Neuronal stem cell (in vitro differentiated cells): ENCODE measurements around the gene STK39.

ENCODE experiments used
- DNase-seq: peaks from one replicate; pipeline ENCODE4 v3.0.0-alpha.2; 2013; ENCODE audit warnings: low spot score
- H2AFZ ChIP-seq: one replicate; pipeline ENCODE4 v1.6.1; 2013; ENCODE audit warnings: mild to moderate bottlenecking, low read length, inconsistent platforms
- H2AK5ac ChIP-seq: 2 replicates; pipeline ENCODE4 v1.6.1; 2013; ENCODE audit warnings: low read depth, mild to moderate bottlenecking, inconsistent platforms, low read length, moderate library complexity, mixed read lengths
- H2BK120ac ChIP-seq: 2 replicates; pipeline ENCODE4 v1.6.1; 2013; ENCODE audit warnings: low read depth, mild to moderate bottlenecking, inconsistent platforms, low read length, moderate library complexity, mixed read lengths
- H2BK12ac ChIP-seq: one replicate; pipeline ENCODE4 v1.6.1; 2013; ENCODE audit warnings: low read length, inconsistent platforms
- H2BK15ac ChIP-seq: 2 replicates; pipeline ENCODE4 v1.6.1; 2013; ENCODE audit warnings: mild to moderate bottlenecking, low read length, inconsistent platforms, mixed read lengths
- H2BK5ac ChIP-seq: one replicate; pipeline ENCODE4 v1.6.1; 2013; ENCODE audit warnings: inconsistent platforms, mild to moderate bottlenecking, low read length, moderate library complexity
- H3K14ac ChIP-seq: one replicate; pipeline ENCODE4 v1.6.1; 2013; ENCODE audit warnings: low read length, inconsistent platforms
- H3K18ac ChIP-seq: 2 replicates; pipeline ENCODE4 v1.6.1; 2013; ENCODE audit warnings: low read length, inconsistent platforms
- H3K23ac ChIP-seq: 2 replicates; pipeline ENCODE4 v1.6.1; 2013; ENCODE audit warnings: low read depth, mild to moderate bottlenecking, mixed read lengths, low read length, inconsistent platforms; ENCODE audit not compliant: poor library complexity
- H3K27ac ChIP-seq: replicated peaks from 3 replicates; pipeline ENCODE4 v1.5.1; 2013; ENCODE audit warnings: low read length, inconsistent platforms
- H3K27me3 ChIP-seq, 3 experiments: 2 replicates each; pipeline ENCODE4 v1.6.1; 2013; ENCODE audit warnings: low read length in 3 of 3, mild to moderate bottlenecking in 2 of 3, inconsistent platforms in 1 of 3, low read depth in 1 of 3, mixed read lengths in 1 of 3, moderate library complexity in 1 of 3; ENCODE audit not compliant: control insufficient read depth in 3 of 3, insufficient read depth in 3 of 3
- H3K36me3 ChIP-seq, 2 donors: replicated peaks in 1 of 2; 2 replicates each; pipeline ENCODE4 v1.6.1; 2013; ENCODE audit warnings: low read length in 2 of 2; ENCODE audit not compliant: control insufficient read depth in 2 of 2, insufficient read depth in 2 of 2
- H3K4ac ChIP-seq: 2 replicates; pipeline ENCODE4 v1.6.1; 2013; ENCODE audit warnings: inconsistent platforms, mild to moderate bottlenecking, low read length, moderate library complexity
- H3K4me1 ChIP-seq, 2 donors: 1 replicate in 1 of 2; 2 replicates in 1 of 2; pipeline ENCODE4 v1.6.1; 2013; ENCODE audit warnings: low read length in 2 of 2, low read depth in 1 of 2; ENCODE audit not compliant: control insufficient read depth in 2 of 2, insufficient read depth in 1 of 2
- H3K4me2 ChIP-seq: one replicate; pipeline ENCODE4 v1.6.1; 2013; ENCODE audit warnings: mild to moderate bottlenecking, low read length, inconsistent platforms; ENCODE audit not compliant: insufficient read depth, poor library complexity, severe bottlenecking
- H3K4me3 ChIP-seq, 2 donors: 2 replicates each; pipeline ENCODE4 v1.5.1; 2013; ENCODE audit warnings: low read length in 2 of 2, mild to moderate bottlenecking in 2 of 2, inconsistent platforms in 1 of 2, moderate library complexity in 1 of 2
- H3K79me1 ChIP-seq: one replicate; pipeline ENCODE4 v1.6.1; 2013; ENCODE audit warnings: low read depth, mild to moderate bottlenecking, inconsistent platforms, low read length, moderate library complexity
- H3K9ac ChIP-seq: one replicate; pipeline ENCODE4 v1.6.1; 2013; ENCODE audit warnings: mild to moderate bottlenecking, low read depth, low read length, inconsistent platforms; ENCODE audit not compliant: poor library complexity
- H3K9me3 ChIP-seq, 2 donors: replicated peaks in 1 of 2; 2 replicates each; pipeline versions ENCODE3 to v1.6.1; 2013; ENCODE audit warnings: low read length in 2 of 2, mild to moderate bottlenecking in 2 of 2, inconsistent platforms in 1 of 2, low read depth in 1 of 2, mixed read lengths in 1 of 2, moderate library complexity in 1 of 2; ENCODE audit not compliant: control insufficient read depth in 2 of 2, insufficient read depth in 1 of 2
- H4K8ac ChIP-seq: one replicate; pipeline ENCODE4 v1.6.1; 2013; ENCODE audit warnings: low read depth, mild to moderate bottlenecking, inconsistent platforms, low read length, moderate library complexity
- H4K91ac ChIP-seq: one replicate; pipeline ENCODE4 v1.6.1; 2013; ENCODE audit warnings: low read length, low read depth, mild to moderate bottlenecking, inconsistent platforms; ENCODE audit not compliant: poor library complexity
- WGBS, 2 donors: extraction: QIAGEN DNeasy Blood & Tissue Kit; methylation state at CpG; one replicate each; pipeline ENCODE4 v1.1.7; 2013; ENCODE audit warnings: missing lambda C conversion rate in 2 of 2, mixed read lengths in 1 of 2; ENCODE audit not compliant: insufficient read length in 2 of 2, insufficient replicate concordance in 1 of 2; ENCODE audit errors: extremely low coverage in 2 of 2; 5-methylcytosine and 5-hydroxymethylcytosine counted together

STK39 gene

GRCh38 chr2:168091986-168092385 lies 155.4 kb downstream of the STK39 start:
- Histone ChIP-seq H2BK15ac (no peak overlapping the region), H3K4me1 (peaks cover 0 to 7% of the 10 kb centered on the region in 2 donors), H2BK120ac (no peak overlapping the region), H4K91ac (no peak overlapping the region), H4K8ac (no peak overlapping the region), H2BK5ac (no peak overlapping the region), H3K9me3 (peaks cover 0 to 1% of the 10 kb centered on the region in 2 donors), H2AFZ (no peak overlapping the region), H2BK12ac (no peak overlapping the region), H3K4me2 (no peak overlapping the region), H3K79me1 (no peaks in the 10 kb centered on the region), H3K9ac (no peak overlapping the region), H3K4ac (no peak overlapping the region), H3K4me3 (no peak overlapping the region), H3K18ac (no peak overlapping the region), H3K14ac (no peak overlapping the region), H3K36me3 (peaks cover 2 to 13% of the 10 kb centered on the region in 2 donors), H3K27me3 (peaks cover 0 to 2% (median 0%) of the 10 kb centered on the region in 3 experiments), H3K23ac (no peak overlapping the region), H3K27ac (no peak overlapping the region), H2AK5ac (no peak overlapping the region)
- no peak for DNase-seq
- no CpG with 5 or more reads among the region's 2 CpGs for WGBS, 2 donors

DNA sequence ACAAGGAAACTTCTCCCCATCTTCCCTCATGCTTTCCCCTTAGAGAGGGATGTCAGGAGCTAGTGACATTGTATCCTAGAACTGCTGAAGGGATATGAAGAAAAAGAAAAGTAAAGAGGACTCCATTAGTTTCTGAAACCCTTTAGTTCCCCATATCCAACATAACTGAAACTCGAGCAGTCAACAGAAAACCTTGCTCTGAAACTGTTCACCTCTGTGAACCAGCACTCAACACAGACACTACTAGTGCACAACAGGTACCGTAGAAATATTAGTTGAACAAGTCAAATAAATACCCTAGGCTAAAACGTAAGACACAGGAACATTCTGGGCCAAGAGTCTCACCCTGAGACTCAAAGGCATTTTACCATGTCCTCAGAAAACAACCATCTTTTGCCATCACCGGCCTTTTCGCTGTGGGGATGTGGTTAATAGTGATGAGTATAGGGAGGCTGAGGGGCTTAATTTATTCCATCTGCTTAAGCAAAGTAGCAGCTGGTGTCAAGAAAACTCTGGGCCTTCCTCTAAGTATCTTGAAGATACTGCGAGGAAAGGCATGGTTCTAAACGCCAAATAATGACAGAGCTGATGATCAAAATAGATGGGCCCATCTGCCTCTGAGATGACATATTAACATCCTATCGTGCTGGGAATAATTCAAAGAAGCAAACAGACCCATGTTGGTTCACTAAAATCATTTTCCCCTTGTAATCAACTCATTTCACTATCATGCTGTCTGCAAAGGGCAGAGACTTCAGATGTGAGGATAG lies 156.8 kb downstream of the STK39 start:
- H3K4me2 ChIP-seq: no peak overlapping the region
- H2BK12ac ChIP-seq: no peak overlapping the region
- no peak overlapping the region for H3K23ac ChIP-seq
- H2BK15ac ChIP-seq: no peak overlapping the region
- H2AFZ ChIP-seq: no peak overlapping the region
- H3K4me1 ChIP-seq: peaks cover 0 to 9% of the 10 kb centered on the region in 2 donors
- H3K14ac ChIP-seq: no peak overlapping the region
- H3K4me3 ChIP-seq: no peak overlapping the region
- H2BK120ac ChIP-seq: no peak overlapping the region
- no peaks in the 10 kb centered on the region for H3K9me3 ChIP-seq
- H3K27me3 ChIP-seq: no peaks in the 10 kb centered on the region
- no peak for DNase-seq
- no peak overlapping the region for H3K9ac ChIP-seq
- no peaks in the 10 kb centered on the region for H3K79me1 ChIP-seq
- no peak overlapping the region for H3K27ac ChIP-seq
- no peak overlapping the region for H3K4ac ChIP-seq
- H2BK5ac ChIP-seq: no peak overlapping the region
- no peak overlapping the region for H4K91ac ChIP-seq
- no peak overlapping the region for H4K8ac ChIP-seq
- H3K18ac ChIP-seq: no peak overlapping the region
- WGBS, 2 donors: no CpG with 5 or more reads among the region's 8 CpGs
- peaks cover 0 to 9% of the 10 kb centered on the region in 2 donors for H3K36me3 ChIP-seq
- H2AK5ac ChIP-seq: no peak overlapping the region

DNA sequence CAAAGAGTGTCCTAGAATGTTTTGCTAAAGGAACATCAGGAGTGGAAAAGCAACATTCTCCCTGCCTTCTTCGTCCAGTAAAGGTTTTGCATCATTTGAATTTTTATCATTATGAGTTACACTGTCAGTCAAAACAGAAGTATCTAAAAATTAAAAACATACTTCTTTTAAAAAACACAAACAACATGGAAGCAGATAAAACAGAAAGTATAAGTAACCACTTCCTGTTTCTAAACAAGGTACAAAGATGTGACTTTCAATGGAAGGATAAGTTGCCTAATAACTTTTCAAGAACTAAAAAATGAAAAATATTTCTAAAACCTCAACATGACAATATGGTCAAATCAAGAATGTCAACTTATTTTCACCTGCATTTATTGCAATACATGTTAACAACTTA lies 158.2 kb downstream of the STK39 start:
- Histone ChIP-seq H2BK12ac (no peak overlapping the region), H3K9me3 (no peaks in the 10 kb centered on the region), H3K18ac (no peak overlapping the region), H3K4me2 (no peak overlapping the region), H3K23ac (no peak overlapping the region), H4K8ac (no peak overlapping the region), H2AFZ (no peak overlapping the region), H3K4me3 (no peak overlapping the region), H3K36me3 (peaks cover 0 to 3% of the 10 kb centered on the region in 2 donors), H3K79me1 (no peaks in the 10 kb centered on the region), H3K4ac (no peak overlapping the region), H3K27me3 (no peaks in the 10 kb centered on the region), H2AK5ac (no peak overlapping the region), H3K9ac (no peak overlapping the region), H2BK15ac (no peak overlapping the region), H2BK5ac (no peak overlapping the region), H3K4me1 (peaks cover 2 to 12% of the 10 kb centered on the region in 2 donors), H3K27ac (no peak overlapping the region), H4K91ac (no peak overlapping the region), H2BK120ac (no peak overlapping the region), H3K14ac (no peak overlapping the region)
- DNase-seq: no peak
- WGBS, 2 donors: no CpG with 5 or more reads among the region's 1 CpG

DNA sequence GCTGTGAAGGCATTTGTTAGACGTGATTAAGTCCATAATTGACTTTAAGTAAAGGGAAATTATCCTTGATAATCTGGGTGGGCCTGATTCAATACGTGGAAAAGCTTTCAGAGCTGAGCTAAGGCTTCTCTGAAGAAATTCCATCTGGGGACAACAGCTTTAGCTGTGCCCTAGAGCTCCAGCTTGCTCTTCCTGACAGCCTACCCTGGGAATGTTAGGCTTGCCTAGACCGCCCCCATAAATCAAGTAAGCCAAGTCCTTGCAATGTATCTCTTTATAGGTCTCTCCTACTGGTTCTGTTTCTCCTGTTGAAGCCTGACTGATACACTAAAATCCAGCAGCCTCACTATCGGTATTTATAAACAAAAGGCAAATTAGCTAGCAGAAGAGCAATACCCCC lies 160.0 kb downstream of the STK39 start:
- peaks cover 0 to 6% of the 10 kb centered on the region in 2 donors for H3K9me3 ChIP-seq
- no peaks in the 10 kb centered on the region for H3K27me3 ChIP-seq

More for the DNA sequence above, 160.0 kb downstream of the STK39 start:
- Histone ChIP-seq H2BK5ac (no peak overlapping the region), H3K14ac (no peak overlapping the region), H3K4me3 (no peak overlapping the region), H3K4ac (no peak overlapping the region), H2BK120ac (no peak overlapping the region), H4K91ac (no peak overlapping the region), H3K9ac (no peak overlapping the region), H2AK5ac (no peak overlapping the region), H4K8ac (no peak overlapping the region), H2BK12ac (no peak overlapping the region), H3K79me1 (no peaks in the 10 kb centered on the region), H3K27ac (no peak overlapping the region), H3K18ac (no peak overlapping the region), H3K36me3 (peaks cover 0 to 3% of the 10 kb centered on the region in 2 donors), H3K4me1 (peaks cover 6 to 18% of the 10 kb centered on the region in 2 donors), H2AFZ (no peak overlapping the region), H3K23ac (no peak overlapping the region), H3K4me2 (no peak overlapping the region), H2BK15ac (no peak overlapping the region)
- WGBS, 2 donors: no CpG with 5 or more reads among the region's 4 CpGs
- no peak for DNase-seq
